Measurements from ENCODE around the gene RMP24.

The RMP24 gene

GRCh38 chr18:35936951-35937350 lies 35.5 kb upstream of the RMP24 start:
- Histone ChIP-seq H2AFZ (no peak overlapping the region), H3K4me2 (no peak overlapping the region), H3K36me3 (ENCODE audit: insufficient read depth) (peaks cover 15% of the 10 kb centered on the region; the same call in 1 of the 2 replicates), H3K4me3 (no peak overlapping the region), H3K79me2 (replicated peaks; ENCODE audit: insufficient read depth) (no peaks in the 10 kb centered on the region; the same call in 1 of the 2 replicates), H4K20me1 (replicated peaks; ENCODE audit: insufficient read depth) (no peaks in the 10 kb centered on the region), H3K27me3 (ENCODE audit: insufficient read depth) (no peaks in the 10 kb centered on the region), H3K4me1 (ENCODE audit: insufficient read depth) (peaks cover 14% of the 10 kb centered on the region), H3F3A (replicated peaks; ENCODE audit: low read depth) (no peaks in the 10 kb centered on the region), H3K9me2 (ENCODE audit: insufficient read depth) (no peaks in the 10 kb centered on the region), H3K27ac (ENCODE audit: low read depth) (no peak overlapping the region)
- DNase-seq (ENCODE audit: low spot score) (no peak), ATAC-seq (no peak)
- no peaks in the 10 kb centered on the region for H3K27me3 Mint-ChIP-seq (ENCODE audit: insufficient read depth, low read depth, poor library complexity)
- H3K4me1 Mint-ChIP-seq, result peaks cover 21% of the 10 kb centered on the region
- H3K27ac Mint-ChIP-seq, result no peak overlapping the region
- no peak for TF ChIP-seq CREB1 (CRISPR knock-in tag; IDR thresholded peaks at IDR 0.05; ENCODE audit: low read depth)
- no peak for TF ChIP-seq EZH2phosphoT487 (IDR thresholded peaks at IDR 0.05; ENCODE audit: unreplicated experiment)
- TF ChIP-seq NANOG (IDR thresholded peaks at IDR 0.05; ENCODE audit: borderline replicate concordance), result no peak
- no peak for TF ChIP-seq EZH2 (IDR thresholded peaks at IDR 0.05; ENCODE audit: low read depth, unreplicated experiment)
- no peak for TF ChIP-seq STAT1 (IDR thresholded peaks at IDR 0.05; ENCODE audit: unreplicated experiment)
- TF ChIP-seq ZNF331 (CRISPR knock-in tag; IDR thresholded peaks at IDR 0.05; ENCODE audit: low read depth), result no peak
- TF ChIP-seq, protein P1, sequence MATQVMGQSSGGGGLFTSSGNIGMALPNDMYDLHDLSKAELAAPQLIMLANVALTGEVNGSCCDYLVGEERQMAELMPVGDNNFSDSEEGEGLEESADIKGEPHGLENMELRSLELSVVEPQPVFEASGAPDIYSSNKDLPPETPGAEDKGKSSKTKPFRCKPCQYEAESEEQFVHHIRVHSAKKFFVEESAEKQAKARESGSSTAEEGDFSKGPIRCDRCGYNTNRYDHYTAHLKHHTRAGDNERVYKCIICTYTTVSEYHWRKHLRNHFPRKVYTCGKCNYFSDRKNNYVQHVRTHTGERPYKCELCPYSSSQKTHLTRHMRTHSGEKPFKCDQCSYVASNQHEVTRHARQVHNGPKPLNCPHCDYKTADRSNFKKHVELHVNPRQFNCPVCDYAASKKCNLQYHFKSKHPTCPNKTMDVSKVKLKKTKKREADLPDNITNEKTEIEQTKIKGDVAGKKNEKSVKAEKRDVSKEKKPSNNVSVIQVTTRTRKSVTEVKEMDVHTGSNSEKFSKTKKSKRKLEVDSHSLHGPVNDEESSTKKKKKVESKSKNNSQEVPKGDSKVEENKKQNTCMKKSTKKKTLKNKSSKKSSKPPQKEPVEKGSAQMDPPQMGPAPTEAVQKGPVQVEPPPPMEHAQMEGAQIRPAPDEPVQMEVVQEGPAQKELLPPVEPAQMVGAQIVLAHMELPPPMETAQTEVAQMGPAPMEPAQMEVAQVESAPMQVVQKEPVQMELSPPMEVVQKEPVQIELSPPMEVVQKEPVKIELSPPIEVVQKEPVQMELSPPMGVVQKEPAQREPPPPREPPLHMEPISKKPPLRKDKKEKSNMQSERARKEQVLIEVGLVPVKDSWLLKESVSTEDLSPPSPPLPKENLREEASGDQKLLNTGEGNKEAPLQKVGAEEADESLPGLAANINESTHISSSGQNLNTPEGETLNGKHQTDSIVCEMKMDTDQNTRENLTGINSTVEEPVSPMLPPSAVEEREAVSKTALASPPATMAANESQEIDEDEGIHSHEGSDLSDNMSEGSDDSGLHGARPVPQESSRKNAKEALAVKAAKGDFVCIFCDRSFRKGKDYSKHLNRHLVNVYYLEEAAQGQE (IDR thresholded peaks at IDR 0.05; ENCODE audit: unreplicated experiment), result no peak
- no peak for TF ChIP-seq CTCF (conservative IDR thresholded peaks at IDR 0.05; ENCODE audit: low read depth in 2 of 2)
- TF ChIP-seq ZNF462 (CRISPR knock-in tag; IDR thresholded peaks at IDR 0.05), result no peak
- TF ChIP-seq, protein P2, sequence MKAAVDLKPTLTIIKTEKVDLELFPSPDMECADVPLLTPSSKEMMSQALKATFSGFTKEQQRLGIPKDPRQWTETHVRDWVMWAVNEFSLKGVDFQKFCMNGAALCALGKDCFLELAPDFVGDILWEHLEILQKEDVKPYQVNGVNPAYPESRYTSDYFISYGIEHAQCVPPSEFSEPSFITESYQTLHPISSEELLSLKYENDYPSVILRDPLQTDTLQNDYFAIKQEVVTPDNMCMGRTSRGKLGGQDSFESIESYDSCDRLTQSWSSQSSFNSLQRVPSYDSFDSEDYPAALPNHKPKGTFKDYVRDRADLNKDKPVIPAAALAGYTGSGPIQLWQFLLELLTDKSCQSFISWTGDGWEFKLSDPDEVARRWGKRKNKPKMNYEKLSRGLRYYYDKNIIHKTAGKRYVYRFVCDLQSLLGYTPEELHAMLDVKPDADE (IDR thresholded peaks at IDR 0.05), result no peak
- no peak for TF ChIP-seq ZNF114 (CRISPR knock-in tag; IDR thresholded peaks at IDR 0.05)
- TF ChIP-seq POLR2AphosphoS5 (IDR thresholded peaks at IDR 0.05; ENCODE audit: low read depth), result no peak
- no peak for TF ChIP-seq JUNB (IDR thresholded peaks at IDR 0.05; ENCODE audit: unreplicated experiment)
- H3K4me3 Mint-ChIP-seq, result no peak overlapping the region
- peaks cover 28% of the 10 kb centered on the region for H3K36me3 Mint-ChIP-seq (ENCODE audit: low read depth)
- H3K9me3 Mint-ChIP-seq, result no peaks in the 10 kb centered on the region

All from GM23338 (cell line).